Measurements from ENCODE around the gene TRAPPC12.

The TRAPPC12 gene

GRCh38 chr2:3379647-3380534 is at the start of gene TRAPPC12:
TSS of gene TRAPPC12 (plus strand) at chr2:3379694. CDS start at chr2:3387624, 7,930 bp downstream.
- no peaks in the 10 kb centered on the region for H3K9me3 Mint-ChIP-seq (ENCODE audit: low read depth)
- peak within 1 kb of the TSS; percentile 93 for H3K27ac Mint-ChIP-seq
- H3K36me3 Mint-ChIP-seq: peaks cover 7% of the 10 kb centered on the region
- peak within 1 kb of the TSS; percentile 95 for H3K4me3 Mint-ChIP-seq
- H3K27me3 Mint-ChIP-seq: no peaks in the 10 kb centered on the region
- H3K4me1 Mint-ChIP-seq (ENCODE audit: low read depth): peaks cover 52% of the 10 kb centered on the region

GRCh38 chr2:3332133-3332532 is 47.4 kb upstream of the TRAPPC12 start:
- H3K4me1 Mint-ChIP-seq (ENCODE audit: low read depth): peaks cover 2% of the 10 kb centered on the region
- H3K4me3 Mint-ChIP-seq: no peak overlapping the region
- no peaks in the 10 kb centered on the region for H3K9me3 Mint-ChIP-seq (ENCODE audit: low read depth)
- no peak overlapping the region for H3K27ac Mint-ChIP-seq
- H3K36me3 Mint-ChIP-seq: peaks cover 20% of the 10 kb centered on the region
- no peaks in the 10 kb centered on the region for H3K27me3 Mint-ChIP-seq

GRCh38 chr2:3334392-3335345 is 44.8 kb upstream of the TRAPPC12 start:
- Mint-ChIP-seq H3K4me3 (no peak overlapping the region), H3K36me3 (peaks cover 23% of the 10 kb centered on the region), H3K4me1 (ENCODE audit: low read depth) (peaks cover 2% of the 10 kb centered on the region), H3K27me3 (no peaks in the 10 kb centered on the region), H3K9me3 (ENCODE audit: low read depth) (no peaks in the 10 kb centered on the region), H3K27ac (no peak overlapping the region)

- no peaks in the 10 kb centered on the region for H3K9me3 Mint-ChIP-seq (ENCODE audit: low read depth)
- H3K27me3 Mint-ChIP-seq: no peaks in the 10 kb centered on the region
- H3K27ac Mint-ChIP-seq: no peak overlapping the region
- peaks cover 2% of the 10 kb centered on the region for H3K4me1 Mint-ChIP-seq (ENCODE audit: low read depth)
- no peak overlapping the region for H3K4me3 Mint-ChIP-seq
- peaks cover 13% of the 10 kb centered on the region for H3K36me3 Mint-ChIP-seq
These were observed 42.6 kb upstream of the TRAPPC12 start for GRCh38 chr2:3336844-3337243.

GRCh38 chr2:3338340-3338739 is 41.2 kb upstream of the TRAPPC12 start:
- no peak overlapping the region for H3K4me3 Mint-ChIP-seq
- H3K36me3 Mint-ChIP-seq: peaks cover 7% of the 10 kb centered on the region
- no peaks in the 10 kb centered on the region for H3K9me3 Mint-ChIP-seq (ENCODE audit: low read depth)
- no peaks in the 10 kb centered on the region for H3K27me3 Mint-ChIP-seq
- H3K27ac Mint-ChIP-seq: no peak overlapping the region
- H3K4me1 Mint-ChIP-seq (ENCODE audit: low read depth): peaks cover 2% of the 10 kb centered on the region

GRCh38 chr2:3340144-3340543 is 39.4 kb upstream of the TRAPPC12 start:
- H3K9me3 Mint-ChIP-seq (ENCODE audit: low read depth): no peaks in the 10 kb centered on the region
- no peak overlapping the region for H3K4me3 Mint-ChIP-seq
- H3K27ac Mint-ChIP-seq: no peak overlapping the region
- H3K27me3 Mint-ChIP-seq: no peaks in the 10 kb centered on the region
- H3K36me3 Mint-ChIP-seq: peaks cover 7% of the 10 kb centered on the region
- H3K4me1 Mint-ChIP-seq (ENCODE audit: low read depth): peaks cover 2% of the 10 kb centered on the region

- H3K36me3 Mint-ChIP-seq: peaks cover 4% of the 10 kb centered on the region
- H3K27me3 Mint-ChIP-seq: no peaks in the 10 kb centered on the region
- no peak overlapping the region for H3K4me3 Mint-ChIP-seq
These were observed 38.2 kb upstream of the TRAPPC12 start for GRCh38 chr2:3341336-3341735.

GRCh38 chr2:3342324-3342723 is 37.2 kb upstream of the TRAPPC12 start:
- no peaks in the 10 kb centered on the region for H3K9me3 Mint-ChIP-seq (ENCODE audit: low read depth)
- H3K36me3 Mint-ChIP-seq: peaks cover 8% of the 10 kb centered on the region
- H3K4me1 Mint-ChIP-seq (ENCODE audit: low read depth): no peaks in the 10 kb centered on the region
- H3K4me3 Mint-ChIP-seq: no peak overlapping the region
- H3K27ac Mint-ChIP-seq: no peak overlapping the region
- H3K27me3 Mint-ChIP-seq: no peaks in the 10 kb centered on the region

More at GRCh38 chr2:3341336-3341735, 38.2 kb upstream of the TRAPPC12 start:
- Mint-ChIP-seq H3K27ac (no peak overlapping the region), H3K4me1 (ENCODE audit: low read depth) (no peaks in the 10 kb centered on the region), H3K9me3 (ENCODE audit: low read depth) (no peaks in the 10 kb centered on the region)

GRCh38 chr2:3343012-3343411 is 36.5 kb upstream of the TRAPPC12 start:
- no peak overlapping the region for H3K27ac Mint-ChIP-seq
- H3K4me1 Mint-ChIP-seq (ENCODE audit: low read depth): no peaks in the 10 kb centered on the region
- no peak overlapping the region for H3K4me3 Mint-ChIP-seq
- no peaks in the 10 kb centered on the region for H3K27me3 Mint-ChIP-seq
- H3K9me3 Mint-ChIP-seq (ENCODE audit: low read depth): no peaks in the 10 kb centered on the region
- H3K36me3 Mint-ChIP-seq: peaks cover 12% of the 10 kb centered on the region

- peaks cover 12% of the 10 kb centered on the region for H3K36me3 Mint-ChIP-seq
- no peaks in the 10 kb centered on the region for H3K27me3 Mint-ChIP-seq
- no peaks in the 10 kb centered on the region for H3K9me3 Mint-ChIP-seq (ENCODE audit: low read depth)
- H3K4me1 Mint-ChIP-seq (ENCODE audit: low read depth): no peaks in the 10 kb centered on the region
- H3K4me3 Mint-ChIP-seq: no peak overlapping the region
- no peak overlapping the region for H3K27ac Mint-ChIP-seq
These were observed 34.6 kb upstream of the TRAPPC12 start for GRCh38 chr2:3344897-3345296.

- Mint-ChIP-seq H3K4me3 (no peak overlapping the region), H3K4me1 (ENCODE audit: low read depth) (no peaks in the 10 kb centered on the region), H3K36me3 (peaks cover 18% of the 10 kb centered on the region), H3K27me3 (no peaks in the 10 kb centered on the region), H3K27ac (no peak overlapping the region), H3K9me3 (ENCODE audit: low read depth) (no peaks in the 10 kb centered on the region)
These were observed 33.9 kb upstream of the TRAPPC12 start for GRCh38 chr2:3345621-3346020.

GRCh38 chr2:3348767-3349166 is 30.7 kb upstream of the TRAPPC12 start:
- Mint-ChIP-seq H3K27ac (no peak overlapping the region), H3K36me3 (peaks cover 39% of the 10 kb centered on the region), H3K4me1 (ENCODE audit: low read depth) (no peaks in the 10 kb centered on the region), H3K27me3 (no peaks in the 10 kb centered on the region), H3K4me3 (no peak overlapping the region), H3K9me3 (ENCODE audit: low read depth) (no peaks in the 10 kb centered on the region)

GRCh38 chr2:3349211-3349693 is 30.2 kb upstream of the TRAPPC12 start:
- Mint-ChIP-seq H3K9me3 (ENCODE audit: low read depth) (no peaks in the 10 kb centered on the region), H3K27ac (no peak overlapping the region), H3K4me3 (no peak overlapping the region), H3K4me1 (ENCODE audit: low read depth) (no peaks in the 10 kb centered on the region), H3K36me3 (peaks cover 43% of the 10 kb centered on the region), H3K27me3 (no peaks in the 10 kb centered on the region)

- Mint-ChIP-seq H3K9me3 (ENCODE audit: low read depth) (no peaks in the 10 kb centered on the region), H3K27ac (no peak overlapping the region), H3K4me3 (no peak overlapping the region), H3K4me1 (ENCODE audit: low read depth) (peaks cover 13% of the 10 kb centered on the region), H3K27me3 (no peaks in the 10 kb centered on the region), H3K36me3 (peaks cover 33% of the 10 kb centered on the region)
These were observed 24.5 kb upstream of the TRAPPC12 start for GRCh38 chr2:3354986-3355385.
